ENCODE data around the gene NCOA6.
"Not testable (repeated sequence)": the region's sequence is repeated elsewhere in the genome, so short reads cannot be mapped to it uniquely, and the experiment has no call there.

Gene NCOA6

GRCh38 chr20:34717230-34718095, 108.0 kb downstream of the NCOA6 start:
- DNase-seq = no peak

GRCh38 chr20:34716921-34717229, 108.6 kb downstream of the NCOA6 start:
- DNase-seq = no peak

GRCh38 chr20:34715384-34715783, 110.1 kb downstream of the NCOA6 start:
- no peak for DNase-seq

GRCh38 chr20:34713944-34714515, 111.4 kb downstream of the NCOA6 start:
- DNase-seq = not testable (repeated sequence)

- DNase-seq = no peak
These were observed 112.1 kb downstream of the NCOA6 start for GRCh38 chr20:34713194-34713943.

- no peak for DNase-seq
These were observed 112.8 kb downstream of the NCOA6 start for GRCh38 chr20:34712525-34713192.

- no peak for DNase-seq
These were observed 113.5 kb downstream of the NCOA6 start for GRCh38 chr20:34711813-34712430.

- no peak for DNase-seq
These were observed 114.4 kb downstream of the NCOA6 start for GRCh38 chr20:34710861-34711574.

GRCh38 chr20:34710568-34710839, 114.9 kb downstream of the NCOA6 start:
- no peak for DNase-seq

GRCh38 chr20:34709831-34710567, 115.5 kb downstream of the NCOA6 start:
- DNase-seq = peak; percentile 74 to 98 (median 97)

- peak; percentile 79 to 98 (median 97) for DNase-seq
These were observed 116.2 kb downstream of the NCOA6 start for GRCh38 chr20:34709044-34709830.

GRCh38 chr20:34708621-34709043, 116.8 kb downstream of the NCOA6 start:
- DNase-seq = peak; percentile 24 to 81 (median 80)

GRCh38 chr20:34706912-34707784, 118.3 kb downstream of the NCOA6 start:
- DNase-seq = no peak

- no peak for DNase-seq
These were observed 119.1 kb downstream of the NCOA6 start for GRCh38 chr20:34706302-34706875.

GRCh38 chr20:34705397-34706301, 119.8 kb downstream of the NCOA6 start:
- peak in 2 of 3 experiments; percentile 46 to 71 for DNase-seq

- peak in 2 of 3 experiments; percentile 54 to 75 for DNase-seq
These were observed 120.4 kb downstream of the NCOA6 start for GRCh38 chr20:34705008-34705396.

- DNase-seq = peak; percentile 92 to 96 (median 96)
These were observed 121.1 kb downstream of the NCOA6 start, which contains the start of gene TP53INP2 for GRCh38 chr20:34704177-34705007. Gene TP53INP2 (plus strand): TSS chr20:34704344. CDS start chr20:34708740, 4,396 bp downstream.

Measured in NCI-H1417 (cell line).